NCI-H2196 treated with DMSO at 0.1 percent for 48 hours (cell line): Measurements from ENCODE around the gene NANOG.
"Not testable (repeated sequence)": the region's sequence is repeated elsewhere in the genome, so short reads cannot be mapped to it uniquely, and the experiment has no call there.

Source experiments
- DNase-seq: peaks from one replicate; lab custom pipeline; 2025; ENCODE audit not compliant: unreplicated experiment; lab: John Stamatoyannopoulos, UW

Gene NANOG

GRCh38 chr12:7801460-7801859 is 12.3 kb downstream of the NANOG start:
- no peak for DNase-seq

- not testable (repeated sequence) for DNase-seq
Measured at GRCh38 chr12:7806319-7806718, 17.1 kb downstream of the NANOG start.

- no peak for DNase-seq
Measured at GRCh38 chr12:7806863-7807487, 17.8 kb downstream of the NANOG start.

GRCh38 chr12:7825754-7826153 is 36.6 kb downstream of the NANOG start:
- not testable (repeated sequence) for DNase-seq

GRCh38 chr12:7829737-7830136 is 40.5 kb downstream of the NANOG start:
- not testable (repeated sequence) for DNase-seq

- no peak for DNase-seq
Measured at GRCh38 chr12:7832059-7832696, 43.0 kb downstream of the NANOG start.

- not testable (repeated sequence) for DNase-seq
Measured at GRCh38 chr12:7833201-7833600, 44.0 kb downstream of the NANOG start.

- DNase-seq, result no peak
Measured at GRCh38 chr12:7833831-7834230, 44.6 kb downstream of the NANOG start.

- DNase-seq, result no peak
Measured at GRCh38 chr12:7834701-7835100, 45.5 kb downstream of the NANOG start.

- DNase-seq, result no peak
Measured at GRCh38 chr12:7835116-7835515, 45.9 kb downstream of the NANOG start.

GRCh38 chr12:7835766-7836165 is 46.6 kb downstream of the NANOG start:
- no peak for DNase-seq

GRCh38 chr12:7837366-7837765 is 48.2 kb downstream of the NANOG start:
- no peak for DNase-seq

GRCh38 chr12:7839226-7839625 is 50.0 kb downstream of the NANOG start:
- not testable (repeated sequence) for DNase-seq

- DNase-seq, result not testable (repeated sequence)
Measured at GRCh38 chr12:7839848-7840247, 50.6 kb downstream of the NANOG start.

GRCh38 chr12:7842444-7842843 is 53.2 kb downstream of the NANOG start:
- DNase-seq, result not testable (repeated sequence)

- not testable (repeated sequence) for DNase-seq
Measured at GRCh38 chr12:7843149-7843548, 53.9 kb downstream of the NANOG start.

- not testable (repeated sequence) for DNase-seq
Measured at GRCh38 chr12:7843583-7843982, 54.4 kb downstream of the NANOG start.

- no peak for DNase-seq
Measured at GRCh38 chr12:7844116-7844515, 54.9 kb downstream of the NANOG start.

- not testable (repeated sequence) for DNase-seq
Measured at GRCh38 chr12:7847226-7848097, 58.3 kb downstream of the NANOG start.

GRCh38 chr12:7848098-7848422 is 58.9 kb downstream of the NANOG start:
- not testable (repeated sequence) for DNase-seq
